ENCODE results near the gene NSMCE3.
A peak's percentile ranks its signal among the peaks of the same experiment; 100 is the strongest.

NSMCE3 gene

DNA sequence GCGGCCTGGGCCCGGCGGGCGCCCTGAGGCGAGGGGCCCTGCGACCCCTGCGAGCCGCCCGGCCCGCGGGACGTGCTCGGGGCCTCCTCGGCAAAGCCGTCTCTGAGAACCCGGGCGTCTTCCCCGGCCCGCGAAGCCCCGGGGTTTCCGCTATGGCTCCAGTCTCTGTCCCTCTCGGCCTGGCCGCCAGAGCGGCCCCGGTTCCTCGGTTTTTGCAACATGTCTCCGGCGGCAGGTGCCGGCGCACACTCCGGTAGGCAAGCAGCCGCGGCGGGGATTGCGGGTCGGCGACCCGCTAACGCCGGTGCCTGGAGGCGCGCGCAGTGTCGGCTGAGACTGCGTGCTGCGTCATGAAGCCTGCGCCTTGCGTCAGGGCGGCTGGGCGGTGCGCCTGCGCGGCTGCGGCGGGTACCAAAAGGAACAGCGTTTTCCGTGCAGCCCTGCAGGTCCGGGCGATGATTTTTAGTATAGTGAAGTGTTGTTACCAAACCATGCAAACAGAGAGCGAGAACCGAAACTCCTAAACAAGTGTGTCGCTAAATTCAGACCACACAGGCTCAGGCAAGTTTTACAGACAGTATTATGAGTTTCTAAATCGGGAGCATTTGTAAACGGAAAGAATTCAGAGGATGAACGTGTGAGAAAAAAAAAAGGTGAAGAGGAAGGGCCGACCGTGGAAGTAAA is at the start of gene NSMCE3:
TSS of gene NSMCE3 (minus strand) at position 338 of the 684 bp plus-strand sequence. CDS start at position 221, 117 bp downstream.
- DNase-seq (ENCODE audit: low read depth in 2 of 3, low spot score in 1 of 3) = peak; percentile 80 to 87 (median 86)

DNA sequence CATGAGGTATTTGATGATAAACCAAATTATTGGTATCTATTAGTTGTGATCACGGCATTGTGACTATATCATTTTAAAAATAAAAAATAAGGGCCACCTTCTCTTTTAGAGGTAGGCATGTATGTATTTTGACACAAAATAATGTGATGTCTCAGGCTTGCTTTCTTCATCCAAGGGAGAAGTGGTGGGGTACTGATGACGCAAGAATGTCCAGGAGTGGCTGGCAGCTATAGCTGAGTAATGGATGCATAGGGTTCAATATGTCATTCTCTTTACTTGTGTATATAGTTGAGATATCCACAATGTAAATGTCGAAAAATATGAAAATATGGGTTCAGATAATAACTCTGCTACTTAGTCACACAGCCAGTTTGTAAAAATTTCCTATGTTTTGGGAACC is 46.8 kb upstream of the NSMCE3 start:
- DNase-seq (ENCODE audit: low read depth in 2 of 3, low spot score in 1 of 3) = no peak

- DNase-seq (ENCODE audit: low read depth in 2 of 3, low spot score in 1 of 3) = no peak
These were observed 42.8 kb upstream of the NSMCE3 start for GRCh38 chr15:29312387-29312786.

DNA sequence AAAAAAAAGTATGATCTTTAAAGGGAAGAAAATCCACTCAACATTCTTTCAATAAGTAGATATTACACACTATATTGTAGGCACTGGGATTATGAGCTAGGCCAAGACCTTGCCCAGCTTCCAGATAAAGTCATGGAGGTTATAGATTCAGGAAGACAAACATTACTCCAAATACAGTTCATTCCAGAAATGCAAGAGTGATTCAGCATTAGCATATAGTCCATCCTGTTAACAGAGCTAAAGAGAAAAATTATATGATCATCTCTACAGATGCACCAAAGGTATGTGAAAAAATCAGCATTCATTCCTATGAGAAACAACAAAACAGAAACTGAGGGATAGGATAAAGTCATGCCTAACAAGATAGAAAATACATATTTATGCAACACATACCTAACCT is 42.1 kb upstream of the NSMCE3 start:
- no peak for DNase-seq (ENCODE audit: low read depth in 2 of 3, low spot score in 1 of 3)

DNA sequence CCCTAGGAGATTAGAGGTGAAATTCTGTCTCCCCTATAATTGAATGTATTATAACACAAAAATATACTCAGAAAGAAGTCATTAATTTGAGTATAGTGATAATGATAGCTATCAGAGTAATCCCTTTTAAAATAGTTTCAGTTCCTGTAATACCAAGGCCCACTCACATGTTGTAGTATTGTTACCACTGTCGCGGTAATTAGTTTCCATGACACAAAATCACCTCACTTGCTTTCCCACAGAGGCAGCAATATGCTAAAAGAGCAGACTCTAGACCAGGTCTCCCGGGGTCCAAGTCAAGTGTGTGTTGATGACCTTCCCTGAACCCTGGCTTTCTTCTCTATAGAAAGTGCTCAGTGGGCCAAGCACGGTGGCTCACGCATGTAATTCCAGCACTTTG is 39.5 kb upstream of the NSMCE3 start:
- DNase-seq (ENCODE audit: low read depth in 2 of 3, low spot score in 1 of 3) = no peak

- DNase-seq (ENCODE audit: low read depth in 2 of 3, low spot score in 1 of 3) = no peak
These were observed 38.7 kb upstream of the NSMCE3 start for GRCh38 chr15:29308299-29308698.

DNA sequence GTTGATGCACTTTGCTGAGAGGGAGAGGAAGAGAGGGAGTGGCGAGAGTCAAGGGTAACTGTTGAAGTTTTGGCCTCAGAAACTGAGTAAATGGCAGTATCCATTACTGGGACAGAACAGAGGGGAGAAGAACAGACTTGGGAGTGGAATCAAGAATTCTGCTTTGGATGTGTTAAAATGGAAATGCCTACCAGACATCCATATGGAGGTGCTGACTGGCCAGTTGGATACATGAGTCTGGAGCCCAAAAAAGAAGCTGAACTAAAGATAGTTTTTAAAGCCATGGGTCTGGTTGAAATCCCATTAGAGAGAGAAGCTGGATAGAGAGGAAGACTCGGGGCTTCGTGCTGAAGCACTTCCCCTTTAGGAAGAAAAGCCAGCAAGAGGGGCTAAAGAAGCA is 35.9 kb upstream of the NSMCE3 start:
- DNase-seq (ENCODE audit: low read depth in 2 of 3, low spot score in 1 of 3) = no peak

GRCh38 chr15:29302871-29303270 is 33.2 kb upstream of the NSMCE3 start:
- DNase-seq (ENCODE audit: low read depth in 2 of 3, low spot score in 1 of 3) = no peak

- no peak for DNase-seq (ENCODE audit: low read depth in 2 of 3, low spot score in 1 of 3)
These were observed 30.2 kb upstream of the NSMCE3 start for GRCh38 chr15:29299784-29300183.

DNA sequence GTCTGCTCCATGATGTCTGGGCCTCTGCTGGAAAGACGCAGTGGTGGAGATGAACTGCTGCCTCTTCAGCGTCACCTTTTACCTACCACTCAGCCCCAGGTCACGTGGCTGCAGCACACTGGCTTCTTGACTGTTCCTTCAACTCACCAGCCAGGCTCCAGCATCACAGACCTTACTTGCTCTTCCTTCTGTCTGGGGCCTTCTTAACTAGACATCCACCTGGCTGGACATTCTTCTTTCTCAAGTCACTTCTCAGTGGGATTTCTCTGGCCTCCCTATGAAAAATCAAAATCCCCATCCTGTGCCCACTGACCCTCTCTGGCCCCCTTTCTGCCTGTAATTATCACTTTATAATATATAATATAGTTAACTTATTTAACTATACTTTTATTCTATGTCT is 29.7 kb upstream of the NSMCE3 start:
- DNase-seq (ENCODE audit: low read depth in 2 of 3, low spot score in 1 of 3) = no peak

GRCh38 chr15:29294732-29295325 is 25.2 kb upstream of the NSMCE3 start:
- no peak for DNase-seq (ENCODE audit: low read depth in 2 of 3, low spot score in 1 of 3)

DNA sequence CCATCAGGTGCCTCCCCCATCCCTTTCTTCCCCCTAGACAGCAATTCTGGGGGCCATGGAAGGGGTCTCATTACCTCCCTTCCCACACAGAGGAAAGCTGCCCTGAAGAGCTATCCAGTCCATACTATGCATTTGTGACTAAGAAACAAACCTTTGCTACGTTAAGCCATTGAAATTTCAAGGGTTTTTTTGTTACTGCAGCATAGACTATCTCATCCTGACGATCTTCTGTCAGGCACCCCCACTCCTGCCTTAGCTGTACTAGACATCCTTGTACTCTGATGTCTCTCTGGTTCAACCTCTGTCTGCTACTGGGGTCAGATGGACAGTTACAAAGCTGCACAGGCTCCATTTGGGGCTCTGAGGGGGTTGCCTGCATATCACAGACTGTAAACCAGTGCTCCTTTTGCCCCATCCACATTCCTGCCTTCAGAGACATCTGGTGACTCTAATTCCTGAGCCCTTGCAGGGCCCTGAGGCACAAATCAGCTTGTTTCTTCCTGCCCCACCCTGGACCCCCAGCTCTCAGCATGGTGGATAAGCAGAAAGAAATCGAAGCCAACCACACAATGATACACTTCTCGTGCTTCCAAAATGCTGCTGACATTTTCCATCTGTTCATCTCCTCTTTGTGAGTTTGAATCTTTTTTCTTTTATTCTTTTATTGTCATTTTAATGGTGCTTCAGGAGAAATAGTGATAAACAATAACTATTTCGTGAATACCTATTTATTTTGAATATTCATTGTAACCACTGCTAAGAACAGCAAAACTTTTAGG is 21.6 kb upstream of the NSMCE3 start:
- DNase-seq (ENCODE audit: low read depth in 2 of 3, low spot score in 1 of 3) = no peak

DNA sequence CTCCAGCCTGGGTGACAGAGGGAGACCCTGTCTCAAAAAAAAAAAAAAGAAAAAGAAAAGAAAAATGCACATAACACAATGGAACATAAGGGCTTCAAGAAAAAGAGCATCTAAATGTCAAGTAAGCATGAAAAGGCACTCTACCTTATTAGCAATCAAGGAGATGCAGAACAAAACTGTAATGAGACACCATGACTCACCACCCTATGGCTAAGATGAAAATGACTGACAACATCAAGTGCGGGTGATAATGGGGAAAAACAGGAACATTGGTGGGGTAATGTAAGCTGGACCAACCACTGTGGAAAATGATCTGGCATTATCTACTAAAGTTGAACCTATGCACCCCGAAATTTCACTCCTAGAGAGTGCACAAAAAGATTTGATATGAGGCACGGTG is 19.6 kb upstream of the NSMCE3 start:
- DNase-seq (ENCODE audit: low read depth in 2 of 3, low spot score in 1 of 3) = no peak

- DNase-seq (ENCODE audit: low read depth in 2 of 3, low spot score in 1 of 3) = no peak
These were observed 15.8 kb upstream of the NSMCE3 start for GRCh38 chr15:29285386-29285785.

- DNase-seq (ENCODE audit: low read depth in 2 of 3, low spot score in 1 of 3) = no peak
These were observed 13.8 kb upstream of the NSMCE3 start for GRCh38 chr15:29283381-29283780.

- no peak for DNase-seq (ENCODE audit: low read depth in 2 of 3, low spot score in 1 of 3)
These were observed 10.9 kb upstream of the NSMCE3 start for GRCh38 chr15:29280514-29280913.

DNA sequence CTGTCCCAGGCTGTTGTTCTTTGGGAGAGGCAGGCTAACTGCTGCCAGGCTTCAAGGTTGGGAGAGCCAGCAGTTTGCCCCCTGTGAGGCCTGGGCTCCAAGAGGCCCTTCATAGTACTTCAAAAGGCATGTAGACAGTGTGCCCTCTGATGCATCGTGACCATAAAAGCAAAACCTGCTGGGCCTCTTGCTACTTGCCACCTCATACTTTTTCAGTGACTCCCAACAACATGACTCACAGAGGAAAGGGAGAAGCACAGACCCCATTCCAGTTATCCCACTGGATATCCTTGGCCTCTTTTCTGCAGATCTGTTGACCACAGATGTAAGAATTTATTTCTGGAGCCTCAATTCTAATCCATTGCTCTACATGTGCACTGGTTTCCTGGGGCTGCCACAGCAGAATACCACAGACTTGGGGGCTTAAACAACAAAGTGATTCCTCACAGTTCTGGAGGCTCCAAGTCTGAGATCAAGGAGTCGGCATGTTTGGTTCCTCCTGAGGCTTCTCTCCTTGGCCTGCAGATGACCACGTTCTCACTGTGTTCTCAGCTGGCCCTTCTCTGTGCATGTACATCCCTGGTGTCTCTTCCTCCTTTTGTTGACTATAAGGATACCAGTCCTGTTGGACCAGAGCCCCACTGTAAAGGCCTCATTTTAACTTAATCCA is 8.9 kb upstream of the NSMCE3 start:
- DNase-seq (ENCODE audit: low read depth in 2 of 3, low spot score in 1 of 3) = no peak

- DNase-seq (ENCODE audit: low read depth in 2 of 3, low spot score in 1 of 3) = no peak
These were observed 6.7 kb upstream of the NSMCE3 start for GRCh38 chr15:29276366-29276765.

DNA sequence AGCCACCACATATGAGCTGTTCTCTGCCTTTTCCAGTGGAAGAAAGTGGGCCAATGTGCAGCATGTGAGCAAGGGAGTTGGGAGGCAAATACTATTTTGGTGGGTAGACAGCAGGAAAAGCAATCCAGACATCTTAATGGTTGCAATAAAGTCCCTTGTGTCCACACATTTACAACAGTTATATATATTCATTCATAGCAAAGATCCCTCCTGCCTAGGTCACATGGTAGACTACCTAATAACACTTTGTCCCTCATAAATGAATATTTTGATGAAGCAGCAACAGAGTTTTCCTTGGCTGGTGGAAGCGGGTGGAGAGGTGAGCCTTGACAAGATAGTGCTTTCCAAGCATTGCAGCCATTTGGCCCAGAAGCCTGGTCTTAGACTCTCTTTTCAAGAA is 6.2 kb upstream of the NSMCE3 start:
- DNase-seq (ENCODE audit: low read depth in 2 of 3, low spot score in 1 of 3) = no peak

DNA sequence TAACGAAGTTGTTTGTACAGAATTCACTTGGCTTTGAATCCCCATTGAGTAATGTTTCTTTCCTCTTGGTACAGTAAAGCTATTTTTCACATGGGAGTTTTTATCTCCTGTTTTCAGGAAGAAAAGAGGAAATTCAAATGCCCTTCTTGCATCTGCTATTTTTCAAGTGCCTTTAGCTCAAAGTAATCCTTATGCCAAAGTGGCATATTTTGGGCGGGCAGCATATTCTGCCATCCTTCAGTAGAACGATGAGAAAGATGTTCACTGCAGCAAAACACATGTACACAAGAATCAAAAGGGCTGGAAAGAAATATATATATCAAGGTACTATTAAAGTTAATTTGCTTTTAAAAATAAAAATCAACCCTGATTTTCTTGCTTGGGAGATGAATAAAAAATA is 5.3 kb upstream of the NSMCE3 start:
- no peak for DNase-seq (ENCODE audit: low read depth in 2 of 3, low spot score in 1 of 3)

GRCh38 chr15:29272219-29272618 is 2.6 kb upstream of the NSMCE3 start:
- no peak for DNase-seq (ENCODE audit: low read depth in 2 of 3, low spot score in 1 of 3)

DNA sequence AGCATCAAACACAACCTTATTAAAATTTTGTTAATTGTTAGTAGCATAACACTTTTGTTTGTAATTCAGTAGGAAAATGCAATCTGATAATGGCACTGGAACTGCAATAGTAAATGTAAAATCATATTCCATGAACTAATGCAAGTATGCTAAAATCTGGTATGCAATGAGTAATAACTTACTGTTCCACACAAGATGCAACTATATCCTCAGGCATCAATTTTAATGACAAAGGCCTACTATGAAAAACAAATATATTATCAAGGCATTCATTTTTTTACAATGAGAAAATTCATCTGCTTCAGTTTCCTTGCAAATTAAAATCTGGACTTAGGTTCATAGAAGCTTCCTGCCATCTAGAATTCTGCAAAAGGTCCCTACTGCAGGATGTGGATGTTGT is 1.4 kb upstream of the NSMCE3 start:
- DNase-seq (ENCODE audit: low read depth in 2 of 3, low spot score in 1 of 3) = no peak
